K562 (cell line): ENCODE data around the gene IL1R1. TPM values are rescaled to one million over a fixed set of nuclear protein-coding genes. Genes with fewer than 3 reads are reported as not detected.

Source experiments
- ATAC-seq: fragments of 200-7000 bp; cut with Tn5 transposase; 3 replicates; pipeline ENCODE4 v1.9.1; 2020; ENCODE audit warnings: moderate library complexity
- BruUV-seq: library from RNA; stranded (reverse); fragments of 400-500 nt; replicated peaks from 2 replicates; lab custom pipeline; 2021; lab: Mats Ljungman, UMichigan
- CTCF ChIA-PET: fragments of 300-600 bp; formaldehyde crosslinking; extraction: SDS; loops from one replicate; lab custom pipeline; 2021; ENCODE audit warnings: low intra/inter-chr PET ratio; lab: Yijun Ruan, JAX
- POLR2A ChIA-PET: fragments of 300-600, 350-650 bp; sonication (Branson Sonifier 250); formaldehyde crosslinking; extraction: SDS; loops from one replicate; lab custom pipeline; 2021; ENCODE audit warnings: antibody characterized with exemption, inconsistent platforms; lab: Yijun Ruan, JAX
- DNase-seq, 4 experiments: peaks; one replicate each; pipeline versions ENCODE4 v3.0.0 to v3.0.0-alpha.2; 2011 to 2018; ENCODE audit warnings: low spot score in 3 of 4, mixed read lengths in 3 of 4; ENCODE audit errors: extremely low read depth in 1 of 4
- FAIRE-seq: peaks from 2 replicates; lab custom pipeline; 2011; peaks lifted over from hg19 to GRCh38; lab: Jason Lieb, UNC
- H2AFZ ChIP-seq: 2 replicates; pipeline ENCODE4 v1.6.0; 2011; ENCODE audit warnings: low read depth, low read length, control low read depth, inconsistent platforms
- H3K27ac ChIP-seq: fragments of 200-600 bp; 3 replicates; pipeline ENCODE4 v1.8.0; 2011; ENCODE audit warnings: low read depth, mild to moderate bottlenecking, control low read depth, inconsistent platforms, low read length, moderate library complexity, mixed read lengths; ENCODE audit errors: extremely low read depth
- H3K27me3 ChIP-seq, 2 experiments: fragments of 300-600 bp in 1 of 2; 2 replicates in 1 of 2; 3 replicates in 1 of 2; pipeline versions ENCODE4 v1.6.0 to v1.8.0; 2011; ENCODE audit warnings: inconsistent platforms in 2 of 2, low read length in 2 of 2, mild to moderate bottlenecking in 1 of 2, mixed read lengths in 1 of 2, moderate library complexity in 1 of 2; ENCODE audit not compliant: control insufficient read depth in 2 of 2, insufficient read depth in 2 of 2
- H3K36me3 ChIP-seq: fragments of 300-600 bp; 3 replicates; pipeline ENCODE4 v1.8.0; 2011; ENCODE audit warnings: mild to moderate bottlenecking, low read length, inconsistent platforms; ENCODE audit not compliant: control insufficient read depth, insufficient read depth
- H3K4me1 ChIP-seq, 2 experiments: fragments of 200-600 bp in 1 of 2; replicated peaks in 1 of 2; 2 replicates in 1 of 2; 3 replicates in 1 of 2; pipeline versions ENCODE4 v1.5.1 to v1.8.0; 2011; ENCODE audit warnings: inconsistent platforms in 2 of 2, low read length in 2 of 2, mild to moderate bottlenecking in 1 of 2, mixed read lengths in 1 of 2, moderate library complexity in 1 of 2; ENCODE audit not compliant: control insufficient read depth in 2 of 2, insufficient read depth in 2 of 2
- H3K4me2 ChIP-seq: 2 replicates; pipeline ENCODE4 v1.6.1; 2011; ENCODE audit warnings: low read length, control low read depth, inconsistent platforms, mixed read lengths; ENCODE audit not compliant: insufficient read depth
- H3K4me3 ChIP-seq: fragments of 200-600 bp; sonication (generic), shearing (Covaris generic); 2 replicates; pipeline ENCODE4 v1.5.1; 2016; ENCODE audit warnings: control low read depth, inconsistent platforms
- H3K79me2 ChIP-seq: fragments of 200-600 bp; 3 replicates; pipeline ENCODE4 v1.8.0; 2011; ENCODE audit warnings: low read length, inconsistent platforms; ENCODE audit not compliant: control insufficient read depth, insufficient read depth
- H3K9ac ChIP-seq, 2 experiments: 2 replicates each; pipeline versions ENCODE4 v1.6.0 to v1.6.1; 2011; ENCODE audit warnings: low read depth in 2 of 2, low read length in 2 of 2, control low read depth in 1 of 2, inconsistent platforms in 1 of 2, mild to moderate bottlenecking in 1 of 2, mixed read lengths in 1 of 2; ENCODE audit not compliant: insufficient read depth in 1 of 2
- H3K9me1 ChIP-seq: one replicate; pipeline ENCODE4 v1.6.0; 2011; ENCODE audit warnings: inconsistent platforms, mild to moderate bottlenecking, low read length, moderate library complexity; ENCODE audit not compliant: control insufficient read depth, insufficient read depth
- H3K9me3 ChIP-seq: replicated peaks from 2 replicates; pipeline ENCODE4 v1.5.1; 2011; ENCODE audit warnings: low read depth, low read length, inconsistent platforms; ENCODE audit not compliant: control insufficient read depth, insufficient read depth
- H4K20me1 ChIP-seq: replicated peaks from 2 replicates; pipeline ENCODE4 v1.6.1; 2011; ENCODE audit warnings: low read length, inconsistent platforms, mixed read lengths; ENCODE audit not compliant: control insufficient read depth, insufficient read depth
- ARID1B ChIP-seq: fragments of 450-650 bp; IDR thresholded peaks from 2 replicates; pipeline ENCODE4 v1.6.1; 2016; ENCODE audit warnings: antibody characterized with exemption, mild to moderate bottlenecking, inconsistent platforms
- CREB5 ChIP-seq: fragments of 250-450 bp; sonication (Bioruptor Pico); IDR thresholded peaks from 2 replicates; pipeline ENCODE4 v1.5.0; 2020; ENCODE audit warnings: mild to moderate bottlenecking
- EZH2 ChIP-seq: IDR thresholded peaks from 2 replicates; pipeline ENCODE4 v1.6.1; 2012; ENCODE audit warnings: low read depth, mild to moderate bottlenecking, inconsistent platforms, low read length, borderline replicate concordance
- FOXK2 ChIP-seq, 2 experiments: fragments of 450-650 bp; IDR thresholded peaks in 1 of 2; conservative IDR thresholded peaks in 1 of 2; 2 replicates each; pipeline ENCODE4 v1.6.1; 2016; ENCODE audit warnings: low read depth in 2 of 2, mild to moderate bottlenecking in 1 of 2
- HNRNPUL1 ChIP-seq: fragments of 200-400 bp; formaldehyde crosslinking; IDR thresholded peaks from 2 replicates; pipeline ENCODE4 v1.6.1; 2017; ENCODE audit warnings: low read length
- SIN3B ChIP-seq: fragments of 450-650 bp; IDR thresholded peaks from 2 replicates; pipeline ENCODE4 v1.6.1; 2017; ENCODE audit warnings: low read depth, mild to moderate bottlenecking, moderate library complexity
- STAT5B ChIP-seq: fragments of 250-450 bp; sonication (Bioruptor Pico); IDR thresholded peaks from 2 replicates; pipeline ENCODE4 v1.8.0; 2021; ENCODE audit warnings: mild to moderate bottlenecking, inconsistent platforms
- TAL1 ChIP-seq: fragments of 450-650 bp; IDR thresholded peaks from 2 replicates; pipeline ENCODE4 v1.6.1; 2016; ENCODE audit warnings: mild to moderate bottlenecking
- TEAD4 ChIP-seq, 2 experiments: sonication (generic) in 1 of 2; formaldehyde crosslinking in 1 of 2; IDR thresholded peaks; 2 replicates each; pipeline versions ENCODE4 v1.6.1 to v1.8.0; 2012 to 2022; ENCODE audit warnings: borderline replicate concordance in 1 of 2, inconsistent platforms in 1 of 2, low read length in 1 of 2, mild to moderate bottlenecking in 1 of 2, missing genetic modification reagents in 1 of 2
- TRIM24 ChIP-seq, 2 experiments: fragments of 450-650 bp; IDR thresholded peaks; 2 replicates each; pipeline ENCODE4 v1.6.1; 2016
- ZBTB2 ChIP-seq: fragments of 450-650 bp; IDR thresholded peaks from 2 replicates; pipeline ENCODE4 v1.6.1; 2016; ENCODE audit warnings: antibody characterized with exemption
- ZC3H8 ChIP-seq: fragments of 450-650 bp; IDR thresholded peaks from 2 replicates; pipeline ENCODE4 v1.6.1; 2017
- ZNF174 ChIP-seq: fragments of 250-450 bp; sonication (Bioruptor Pico); IDR thresholded peaks from 2 replicates; pipeline ENCODE4 v1.4.0; 2020; ENCODE audit warnings: mild to moderate bottlenecking
- ZNF282 ChIP-seq: sonication (generic); formaldehyde crosslinking; IDR thresholded peaks from 2 replicates; pipeline ENCODE4 v1.8.1; 2023; ENCODE audit warnings: missing genetic modification reagents
- ZNF408 ChIP-seq: fragments of 250-450 bp; sonication (Bioruptor Pico); IDR thresholded peaks from 2 replicates; pipeline ENCODE4 v1.4.0; 2020; ENCODE audit warnings: low read depth, mild to moderate bottlenecking, moderate library complexity
- WGBS: fragments of 100-300 bp; shearing (Covaris generic); methylation state at CpG from one replicate; pipeline ENCODE4 v1.1.6; 2016; ENCODE audit warnings: low coverage, mixed read lengths; ENCODE audit not compliant: insufficient coverage; ENCODE audit errors: missing lambda C conversion rate; 5-methylcytosine and 5-hydroxymethylcytosine counted together
- in situ Hi-C: fragments of 300-500 bp; cut with MboI; formaldehyde crosslinking; loops from 4 replicates; pipeline ENCODE4 v1.15.0; 2018; ENCODE audit warnings: inconsistent platforms, mixed read lengths
- intact Hi-C: fragments of 100-400 bp; cut with micrococcal nuclease; formaldehyde crosslinking; loops from 2 replicates; pipeline ENCODE4 v1.14.2; 2022
- polyA plus RNA-seq, 8 experiments: library from polyadenylated mRNA; depleted of rRNA in 4 of 8; stranded (reverse) in 5 of 8; unstranded in 3 of 8; fragments of >200 nt; fragmentation: Nextera tagmentation in 2 of 8; fragmentation: Illumina TruSeq in 1 of 8; extraction: Ambion mirVana in 2 of 8; extraction: Trizol in 1 of 8; gene quantifications; 2 replicates each; pipeline versions ENCODE4 v1.2.1 to v1.2.3, GENCODE V29; 2011 to 2014; ENCODE audit warnings: inconsistent platforms in 1 of 8, missing spikeins in 1 of 8
- total RNA-seq, 7 experiments: library from RNA; depleted of rRNA in 6 of 7; stranded (reverse); fragments of >200 nt in 6 of 7; fragmentation: Illumina TruSeq in 2 of 7; extraction: Trizol in 2 of 7; gene quantifications; 2 replicates each; pipeline versions ENCODE4 v1.2.1 to v1.2.3, GENCODE V29; 2011 to 2021; ENCODE audit warnings: low replicate concordance in 1 of 7
- TF ChIP-seq, protein P1 (sequence below): fragments of 250-450 bp; sonication (Bioruptor Pico); IDR thresholded peaks from 2 replicates; pipeline ENCODE4 v1.8.0; 2021; ENCODE audit warnings: moderate library complexity, mild to moderate bottlenecking, inconsistent platforms
- TF ChIP-seq, protein P2 (sequence below): fragments of 250-450 bp; sonication (Bioruptor Pico); IDR thresholded peaks from 2 replicates; pipeline ENCODE4 v1.8.0; 2021; ENCODE audit warnings: borderline replicate concordance, mild to moderate bottlenecking, moderate library complexity; ENCODE audit not compliant: poor library complexity, severe bottlenecking
- TF ChIP-seq, protein P3 (sequence below): fragments of 250-450 bp; sonication (Bioruptor Pico); IDR thresholded peaks from 2 replicates; pipeline ENCODE4 v1.5.0; 2021; ENCODE audit warnings: mild to moderate bottlenecking, moderate library complexity

The IL1R1 gene
- total and polyA plus RNA-seq, 9 of the 15 experiments (the other 6 are each of a cell fraction or from before 2014, with no cell fraction given), result 0.81 to 3.9 (median 1.6) TPM

DNA sequence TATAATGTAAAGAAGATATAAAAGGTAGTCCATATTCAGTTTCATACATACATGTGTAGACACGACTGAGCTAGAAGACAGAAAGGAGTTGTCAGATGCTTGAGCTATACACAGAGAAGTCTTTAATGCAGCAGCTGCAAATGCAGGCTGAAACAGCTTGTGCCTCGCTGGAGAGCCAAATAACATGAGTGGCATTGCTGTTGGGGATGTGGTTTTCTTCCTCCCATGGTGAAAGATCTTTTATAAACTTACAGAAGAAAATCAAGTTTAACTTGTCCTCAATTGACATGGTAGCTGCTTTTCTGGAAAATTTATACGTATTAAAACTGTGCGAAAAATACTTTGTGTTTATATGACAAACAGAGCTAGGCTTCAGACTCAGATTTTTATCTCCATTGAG lies 16.4 kb upstream of the IL1R1 start:
- intact Hi-C loops (no loop called here), in situ Hi-C loops (no loop called here)
- ChIA-PET POLR2A (interaction anchor here (0.7 to 1.6 kb wide), 6 partner anchors 10 to 75 kb away, joined by 3 to 10 read pairs (median 3); no protein-coding TSS in a partner anchor), CTCF (no interaction called here)
- Histone ChIP-seq H3K4me1 (no peaks in the 10 kb centered on the region), H2AFZ (no peak overlapping the region), H3K27me3 (no peaks in the 10 kb centered on the region), H3K4me3 (no peak overlapping the region), H3K9me3 (no peaks in the 10 kb centered on the region), H3K9me1 (no peaks in the 10 kb centered on the region), H4K20me1 (no peaks in the 10 kb centered on the region), H3K4me2 (no peak overlapping the region), H3K27ac (no peak overlapping the region), H3K9ac (no peak overlapping the region), H3K36me3 (no peaks in the 10 kb centered on the region), H3K79me2 (no peaks in the 10 kb centered on the region)
- BruUV-seq, result no TSS peak
- 52% methylated on average over 4 of the region's 4 CpGs for WGBS
- DNase-seq (no peak), ATAC-seq (no peak), FAIRE-seq (no peak)
- no peak for TF ChIP-seq ZNF408 (CRISPR knock-in tag)
- TF ChIP-seq TRIM24 (IDR thresholded peaks at IDR 0.05), result no peak
- TF ChIP-seq ZBTB2, result no peak
- no peak for TF ChIP-seq TEAD4 (IDR thresholded peaks at IDR 0.05; ENCODE audit: low read length)
- TF ChIP-seq TEAD4 (CRISPR knock-in tag; IDR thresholded peaks at IDR 0.05; ENCODE audit: borderline replicate concordance), result no peak
- TF ChIP-seq SIN3B, result no peak
- TF ChIP-seq, protein P1, sequence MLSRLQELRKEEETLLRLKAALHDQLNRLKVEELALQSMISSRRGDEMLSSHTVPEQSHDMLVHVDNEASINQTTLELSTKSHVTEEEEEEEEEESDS (CRISPR knock-in tag), result no peak
- no peak for TF ChIP-seq EZH2
- no peak for TF ChIP-seq CREB5 (CRISPR knock-in tag)
- TF ChIP-seq ZNF174 (CRISPR knock-in tag), result no peak
- no peak for TF ChIP-seq HNRNPUL1
- TF ChIP-seq, protein P2, sequence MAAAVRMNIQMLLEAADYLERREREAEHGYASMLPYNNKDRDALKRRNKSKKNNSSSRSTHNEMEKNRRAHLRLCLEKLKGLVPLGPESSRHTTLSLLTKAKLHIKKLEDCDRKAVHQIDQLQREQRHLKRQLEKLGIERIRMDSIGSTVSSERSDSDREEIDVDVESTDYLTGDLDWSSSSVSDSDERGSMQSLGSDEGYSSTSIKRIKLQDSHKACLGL (CRISPR knock-in tag), result no peak
- TF ChIP-seq FOXK2 (conservative IDR thresholded peaks at IDR 0.05 in 1 of 2, IDR thresholded peaks at IDR 0.05 in 1 of 2; ENCODE audit: low read depth in 2 of 2), result no peak
- TF ChIP-seq ZNF282 (CRISPR knock-in tag), result no peak
- no peak for TF ChIP-seq STAT5B (CRISPR knock-in tag)
- TF ChIP-seq, protein P3, sequence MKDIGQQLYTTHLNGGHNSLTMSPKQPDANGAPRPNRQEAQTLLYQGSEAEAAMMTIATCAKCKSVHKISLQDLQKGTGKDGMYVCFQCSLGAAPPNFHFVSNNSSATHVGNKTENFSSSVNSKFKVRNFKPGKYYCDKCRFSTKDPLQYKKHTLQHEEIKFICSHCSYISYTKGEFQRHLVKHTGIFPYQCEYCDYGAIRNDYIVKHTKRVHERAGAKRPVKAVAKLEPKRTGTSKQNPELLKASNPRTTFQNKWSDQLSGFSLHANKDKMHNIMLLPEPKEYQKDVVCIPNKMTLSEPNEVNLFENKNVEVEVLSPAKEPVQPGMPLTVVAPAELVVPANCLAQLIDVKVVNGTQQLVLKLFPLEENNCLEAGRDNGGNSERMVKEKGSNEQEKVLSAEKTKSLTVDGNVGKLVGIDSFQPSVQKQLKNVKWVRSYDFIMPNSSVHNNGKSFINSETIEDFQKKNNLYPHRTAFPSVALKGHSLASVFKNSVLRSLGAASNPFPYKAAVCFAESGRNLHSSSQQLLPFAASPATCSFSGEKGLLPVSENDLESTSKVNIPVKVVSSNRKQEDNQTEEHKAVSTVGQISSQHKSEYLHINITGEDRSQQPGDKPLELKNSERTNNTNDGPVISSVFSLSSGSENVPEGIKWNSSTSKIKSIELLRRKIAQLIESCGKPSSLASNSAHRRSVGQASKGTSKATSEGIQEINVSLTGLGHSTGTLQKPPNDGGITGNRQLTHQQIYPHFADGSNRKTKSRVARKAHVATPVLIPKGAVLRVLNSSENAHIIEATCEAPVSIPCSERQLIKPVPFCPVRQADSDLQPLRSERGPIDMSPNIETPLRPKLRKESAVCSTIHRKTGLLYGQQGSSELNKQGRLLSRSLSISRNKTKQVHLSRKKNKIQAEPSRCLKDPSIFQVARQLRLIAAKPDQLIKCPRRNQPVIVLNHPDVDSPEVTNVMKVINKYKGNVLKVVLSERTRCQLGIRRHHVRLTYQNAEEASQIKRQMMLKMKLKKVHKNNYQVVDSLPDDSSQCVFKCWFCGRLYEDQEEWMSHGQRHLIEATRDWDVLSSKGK (CRISPR knock-in tag), result no peak
- no peak for TF ChIP-seq ARID1B
- TF ChIP-seq ZC3H8, result no peak
- no peak for TF ChIP-seq TAL1
